Ovary (tissue), 3 donors: Measurements from ENCODE around the gene KCNMA1.

Experiments used
- EP300 ChIP-seq: sonication (generic); formaldehyde crosslinking; IDR thresholded peaks from one replicate; pipeline ENCODE4 v1.6.1; 2017; ENCODE audit warnings: antibody characterized with exemption
- POLR2A ChIP-seq: fragments of 450-650 bp; IDR thresholded peaks from one replicate; pipeline ENCODE4 v1.6.1; 2017; ENCODE audit warnings: antibody characterized with exemption, mild to moderate bottlenecking, moderate library complexity
- TF ChIP-seq, protein P1 (sequence below), 3 donors: fragments of 450-650 bp in 2 of 3; fragments of 200-600 bp in 1 of 3; IDR thresholded peaks; one replicate each; pipeline versions ENCODE4 v1.5.1 to v1.8.0; 2016 to 2022; ENCODE audit warnings: antibody characterized with exemption in 3 of 3, mild to moderate bottlenecking in 1 of 3
- donor health status: DM: no; HTN: no; CAD: no.

DNA sequence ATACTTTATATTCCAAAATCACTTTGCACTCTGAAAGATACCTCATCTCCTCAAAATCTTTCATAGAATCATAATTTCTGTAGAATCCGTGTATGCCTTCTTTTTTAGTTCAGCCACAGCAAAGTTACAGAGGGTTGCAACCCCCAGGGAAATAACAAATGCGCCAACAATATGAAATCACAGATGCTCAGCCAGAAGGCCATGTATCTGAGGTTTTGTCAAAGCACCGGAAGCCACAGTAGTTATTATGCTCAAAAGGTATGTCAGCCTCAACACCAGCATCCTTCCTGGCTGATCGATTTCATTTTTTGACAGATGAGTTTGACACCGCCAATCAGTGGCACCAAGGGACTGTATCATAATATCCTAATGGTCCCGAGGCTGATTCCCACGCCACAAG is 204.1 kb downstream of the KCNMA1 start:
- TF ChIP-seq, protein P1, sequence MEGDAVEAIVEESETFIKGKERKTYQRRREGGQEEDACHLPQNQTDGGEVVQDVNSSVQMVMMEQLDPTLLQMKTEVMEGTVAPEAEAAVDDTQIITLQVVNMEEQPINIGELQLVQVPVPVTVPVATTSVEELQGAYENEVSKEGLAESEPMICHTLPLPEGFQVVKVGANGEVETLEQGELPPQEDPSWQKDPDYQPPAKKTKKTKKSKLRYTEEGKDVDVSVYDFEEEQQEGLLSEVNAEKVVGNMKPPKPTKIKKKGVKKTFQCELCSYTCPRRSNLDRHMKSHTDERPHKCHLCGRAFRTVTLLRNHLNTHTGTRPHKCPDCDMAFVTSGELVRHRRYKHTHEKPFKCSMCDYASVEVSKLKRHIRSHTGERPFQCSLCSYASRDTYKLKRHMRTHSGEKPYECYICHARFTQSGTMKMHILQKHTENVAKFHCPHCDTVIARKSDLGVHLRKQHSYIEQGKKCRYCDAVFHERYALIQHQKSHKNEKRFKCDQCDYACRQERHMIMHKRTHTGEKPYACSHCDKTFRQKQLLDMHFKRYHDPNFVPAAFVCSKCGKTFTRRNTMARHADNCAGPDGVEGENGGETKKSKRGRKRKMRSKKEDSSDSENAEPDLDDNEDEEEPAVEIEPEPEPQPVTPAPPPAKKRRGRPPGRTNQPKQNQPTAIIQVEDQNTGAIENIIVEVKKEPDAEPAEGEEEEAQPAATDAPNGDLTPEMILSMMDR (IDR thresholded peaks at IDR 0.05): no peak
- TF ChIP-seq POLR2A: no peak
- TF ChIP-seq EP300: no peak
